Loucy (cell line): Measurements from ENCODE around the gene DCDC2.

Experiments used
- CTCF ChIP-seq: fragments of 200-600 bp; sonication (generic); conservative IDR thresholded peaks from 2 replicates; pipeline ENCODE4 v1.5.1; 2014; ENCODE audit warnings: mild to moderate bottlenecking, antibody characterized with exemption, low read length
- EZH2phosphoT487 ChIP-seq: fragments of 200-600 bp; IDR thresholded peaks from 2 replicates; pipeline ENCODE4 v1.6.1; 2018; ENCODE audit warnings: antibody characterized with exemption, mild to moderate bottlenecking, moderate library complexity, borderline replicate concordance

- TF ChIP-seq EZH2phosphoT487 (no peak), CTCF (no peak)
Observed at GRCh38 chr6:24157886-24158285, 200.0 kb downstream of the DCDC2 start.
